Measurements from ENCODE around the gene TMPRSS6. TPM values are rescaled to one million over a fixed set of nuclear protein-coding genes. Genes with fewer than 3 reads are reported as not detected.

The TMPRSS6 gene
- total and polyA plus RNA-seq, 11 donors = 0.91 TPM; not detected in 10

GRCh38 chr22:37044634-37045625, 64.6 kb downstream of the TMPRSS6 start:
- no peak for TF ChIP-seq CTCF (IDR thresholded peaks at IDR 0.05)
- TF ChIP-seq POLR2A (IDR thresholded peaks at IDR 0.05) = no peak
- intact Hi-C loops (cut with DNase I) = loop anchor here in 6 of 10 donors (1.0 to 10.0 kb wide), 5 partner anchors 170 to 263 kb away; no protein-coding TSS in a partner anchor
- DNase-seq = no peak

GRCh38 chr22:37043828-37044538, 65.5 kb downstream of the TMPRSS6 start:
- Histone ChIP-seq H3K9me3 (no peaks in the 10 kb centered on the region), H3K4me3 (no peak overlapping the region), H3K27ac (no peak overlapping the region), H3K27me3 (peaks cover 0 to 6% (median 0%) of the 10 kb centered on the region in 9 donors), H3K36me3 (no peaks in the 10 kb centered on the region), H3K4me1 (peaks cover 0 to 7% (median 0%) of the 10 kb centered on the region in 12 donors)
- TF ChIP-seq POLR2A (IDR thresholded peaks at IDR 0.05) (no peak), CTCF (IDR thresholded peaks at IDR 0.05) (peak; percentile 42 to 79 (median 58))
- intact Hi-C loops (cut with DNase I) = loop anchor here in 6 of 10 donors (1.0 to 10.0 kb wide), 5 partner anchors 169 to 262 kb away; no protein-coding TSS in a partner anchor
- DNase-seq (peak; percentile 54 to 78 (median 69)), ATAC-seq (peak; percentile 72 to 96 (median 88))
- WGBS, 4 donors = 28 to 48% (median 33%) methylated on average over 9 to 17 of the region's 17 CpGs

More at GRCh38 chr22:37044634-37045625, 64.6 kb downstream of the TMPRSS6 start:
- no peaks in the 10 kb centered on the region for H3K9me3 ChIP-seq
- peaks cover 0 to 6% (median 0%) of the 10 kb centered on the region in 9 donors for H3K27me3 ChIP-seq
- no peak overlapping the region for H3K4me3 ChIP-seq
- peaks cover 0 to 7% (median 0%) of the 10 kb centered on the region in 12 donors for H3K4me1 ChIP-seq
- 84 to 88% (median 86%) methylated on average over 9 of the region's 9 CpGs for WGBS, 4 donors
- H3K36me3 ChIP-seq = no peaks in the 10 kb centered on the region
- no peak overlapping the region for H3K27ac ChIP-seq
- no peak for ATAC-seq

- Histone ChIP-seq H3K4me1 (peaks cover 0 to 7% (median 0%) of the 10 kb centered on the region in 12 donors), H3K9me3 (no peaks in the 10 kb centered on the region), H3K27ac (no peak overlapping the region), H3K36me3 (no peaks in the 10 kb centered on the region), H3K27me3 (peaks cover 0 to 6% (median 0%) of the 10 kb centered on the region in 9 donors), H3K4me3 (no peak overlapping the region)
- intact Hi-C loops (cut with DNase I) = loop anchor here in 6 of 10 donors (5.0 to 10.0 kb wide), 4 partner anchors 169 to 261 kb away; no protein-coding TSS in a partner anchor
- WGBS, 4 donors = 66 to 79% (median 72%) methylated on average over 7 of the region's 7 CpGs
- TF ChIP-seq POLR2A (IDR thresholded peaks at IDR 0.05) = no peak
- no peak for TF ChIP-seq CTCF (IDR thresholded peaks at IDR 0.05)
- ATAC-seq (no peak), DNase-seq (no peak)
These were observed 66.2 kb downstream of the TMPRSS6 start for GRCh38 chr22:37043209-37043827.

Measured in heart left ventricle (tissue), 16 donors.